HT1080 (cell line): ENCODE data around the gene CHCHD1. TPM values are rescaled to one million over a fixed set of nuclear protein-coding genes. Genes with fewer than 3 reads are reported as not detected.
"Not testable (repeated sequence)": the region's sequence is repeated elsewhere in the genome, so short reads cannot be mapped to it uniquely, and the experiment has no call there.

ENCODE experiments used
- DNase-seq: peaks from one replicate; pipeline ENCODE4 v3.0.0-alpha.2; 2015; ENCODE audit warnings: low read depth
- total RNA-seq: library from RNA; depleted of rRNA; stranded (reverse); fragments of >200 nt; shearing (Covaris generic); gene quantifications from 2 replicates; pipeline ENCODE4 v1.2.3, GENCODE V29; 2014

The CHCHD1 gene
- total RNA-seq, 1 experiment from 2014 or later: 89.6 TPM

DNA sequence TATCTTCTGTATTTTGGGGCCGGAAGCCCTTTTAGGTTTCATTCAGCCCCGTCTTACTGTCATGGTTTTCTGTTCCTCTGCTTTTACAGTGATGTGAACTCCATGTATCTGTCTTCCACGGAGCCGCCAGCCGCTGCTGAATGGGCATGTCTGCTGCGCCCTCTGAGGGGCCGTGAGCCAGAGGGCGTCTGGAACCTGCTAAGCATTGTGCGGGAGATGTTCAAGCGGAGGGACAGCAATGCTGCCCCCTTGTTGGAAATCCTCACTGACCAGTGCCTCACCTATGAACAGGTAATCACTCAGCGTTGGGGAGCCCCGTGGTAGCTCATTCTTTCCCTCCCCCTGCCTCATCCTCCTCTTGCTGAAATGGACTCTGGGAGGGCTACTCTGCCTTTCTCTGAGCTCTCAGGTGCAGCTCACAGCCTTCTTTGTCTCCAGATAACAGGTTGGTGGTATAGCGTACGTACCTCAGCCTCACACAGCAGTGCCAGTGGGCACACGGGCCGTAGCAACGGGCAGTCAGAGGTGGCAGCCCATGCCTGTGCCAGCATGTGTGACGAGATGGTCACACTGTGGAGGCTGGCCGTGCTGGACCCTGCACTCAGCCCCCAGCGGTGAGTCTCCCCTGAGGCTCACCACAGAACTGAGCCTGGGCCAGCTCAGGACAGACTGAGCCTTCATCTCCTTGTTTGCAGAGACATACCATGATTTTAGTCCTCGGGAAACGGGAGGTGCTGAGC lies 9.2 kb downstream of the CHCHD1 start:
- no peak for DNase-seq

- DNase-seq: no peak
These were observed 10.1 kb downstream of the CHCHD1 start for GRCh38 chr10:73791871-73792400.

- no peak for DNase-seq
These were observed 11.6 kb downstream of the CHCHD1 start for GRCh38 chr10:73793456-73793855.

GRCh38 chr10:73795491-73795890 lies 13.6 kb downstream of the CHCHD1 start:
- DNase-seq: not testable (repeated sequence)

- not testable (repeated sequence) for DNase-seq
These were observed 14.2 kb downstream of the CHCHD1 start for GRCh38 chr10:73796035-73796434.

DNA sequence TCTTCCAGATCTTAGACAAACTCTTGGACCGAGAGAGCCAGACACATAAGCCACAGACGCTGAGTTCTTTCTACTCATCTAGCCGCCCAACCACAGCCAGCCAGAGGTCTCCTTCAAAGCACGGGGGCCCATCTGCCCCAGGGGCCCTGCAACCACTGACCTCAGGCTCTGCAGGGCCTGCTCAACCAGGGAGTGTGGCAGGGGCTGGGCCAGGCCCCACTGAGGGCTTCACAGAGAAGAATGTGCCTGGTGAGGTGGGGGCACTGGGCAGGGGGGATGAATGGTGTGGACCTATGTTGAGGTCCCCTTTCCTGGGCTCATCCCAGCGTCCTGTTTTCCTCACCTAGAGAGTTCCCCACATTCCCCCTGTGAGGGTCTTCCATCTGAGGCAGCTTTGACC lies 14.9 kb downstream of the CHCHD1 start:
- no peak for DNase-seq

GRCh38 chr10:73797324-73798025 lies 15.6 kb downstream of the CHCHD1 start:
- no peak for DNase-seq

GRCh38 chr10:73798087-73798486 lies 16.2 kb downstream of the CHCHD1 start:
- DNase-seq: no peak

DNA sequence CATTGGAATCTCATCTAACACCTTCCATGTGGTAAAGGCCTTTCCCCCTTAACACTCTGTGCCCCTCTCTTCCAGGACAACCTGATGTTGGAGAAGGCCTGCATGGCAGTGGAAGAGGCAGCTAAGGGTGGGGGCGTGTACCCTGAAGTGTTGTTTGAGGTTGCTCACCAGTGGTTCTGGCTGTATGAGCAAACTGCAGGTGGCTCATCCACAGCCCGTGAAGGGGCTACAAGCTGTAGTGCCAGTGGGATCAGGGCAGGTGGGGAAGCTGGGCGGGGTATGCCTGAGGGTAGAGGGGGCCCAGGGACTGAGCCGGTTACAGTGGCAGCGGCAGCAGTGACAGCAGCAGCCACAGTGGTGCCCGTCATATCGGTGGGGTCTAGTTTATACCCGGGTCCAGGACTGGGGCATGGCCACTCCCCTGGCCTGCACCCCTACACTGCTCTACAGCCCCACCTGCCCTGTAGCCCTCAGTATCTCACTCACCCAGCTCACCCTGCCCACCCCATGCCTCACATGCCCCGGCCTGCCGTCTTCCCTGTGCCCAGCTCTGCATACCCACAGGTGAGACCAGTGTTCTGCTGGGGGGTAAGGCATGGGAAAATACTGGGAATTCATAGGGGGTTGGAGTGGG lies 17.2 kb downstream of the CHCHD1 start:
- DNase-seq: no peak

GRCh38 chr10:73799899-73800559 lies 18.2 kb downstream of the CHCHD1 start:
- DNase-seq: no peak

GRCh38 chr10:73800560-73801252 lies 18.9 kb downstream of the CHCHD1 start:
- DNase-seq: no peak

- DNase-seq: no peak
These were observed 19.4 kb downstream of the CHCHD1 start for GRCh38 chr10:73801253-73801590.

DNA sequence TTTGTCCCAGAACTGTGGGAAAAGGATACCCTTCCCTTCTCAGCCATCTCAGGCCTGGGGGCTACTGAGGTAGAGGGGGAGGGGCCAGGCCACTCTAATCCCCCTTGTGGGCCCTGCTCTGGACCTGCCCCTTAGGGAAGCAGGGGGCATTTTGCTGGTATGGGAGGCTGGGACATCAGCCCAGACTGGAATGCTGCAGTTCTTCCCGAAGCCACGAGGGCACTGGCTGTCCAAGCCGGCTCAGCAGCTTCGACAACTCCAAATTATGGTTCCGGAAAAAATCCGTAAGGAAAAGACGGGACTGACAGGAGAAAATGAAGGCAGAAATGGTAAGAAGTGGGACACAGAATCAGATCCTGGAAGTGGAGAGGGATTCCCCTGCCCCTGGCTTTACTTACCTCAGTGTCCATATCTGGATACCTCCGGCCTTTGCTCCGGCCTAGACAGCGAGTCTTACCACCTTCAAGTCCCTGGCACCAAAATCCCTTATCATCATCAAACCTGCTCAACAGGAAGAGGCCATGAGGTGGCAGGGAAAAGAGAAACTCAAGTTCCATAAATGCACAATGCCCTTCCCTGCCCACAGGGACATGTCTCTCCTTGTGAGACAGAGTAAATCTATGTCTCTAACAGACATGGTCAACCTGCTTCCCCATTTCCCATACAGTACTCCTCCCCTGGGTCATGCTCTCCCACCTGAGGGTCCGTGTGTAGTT lies 20.6 kb downstream of the CHCHD1 start:
- DNase-seq: no peak

- no peak for DNase-seq
These were observed 21.9 kb downstream of the CHCHD1 start for GRCh38 chr10:73803680-73804286.

DNA sequence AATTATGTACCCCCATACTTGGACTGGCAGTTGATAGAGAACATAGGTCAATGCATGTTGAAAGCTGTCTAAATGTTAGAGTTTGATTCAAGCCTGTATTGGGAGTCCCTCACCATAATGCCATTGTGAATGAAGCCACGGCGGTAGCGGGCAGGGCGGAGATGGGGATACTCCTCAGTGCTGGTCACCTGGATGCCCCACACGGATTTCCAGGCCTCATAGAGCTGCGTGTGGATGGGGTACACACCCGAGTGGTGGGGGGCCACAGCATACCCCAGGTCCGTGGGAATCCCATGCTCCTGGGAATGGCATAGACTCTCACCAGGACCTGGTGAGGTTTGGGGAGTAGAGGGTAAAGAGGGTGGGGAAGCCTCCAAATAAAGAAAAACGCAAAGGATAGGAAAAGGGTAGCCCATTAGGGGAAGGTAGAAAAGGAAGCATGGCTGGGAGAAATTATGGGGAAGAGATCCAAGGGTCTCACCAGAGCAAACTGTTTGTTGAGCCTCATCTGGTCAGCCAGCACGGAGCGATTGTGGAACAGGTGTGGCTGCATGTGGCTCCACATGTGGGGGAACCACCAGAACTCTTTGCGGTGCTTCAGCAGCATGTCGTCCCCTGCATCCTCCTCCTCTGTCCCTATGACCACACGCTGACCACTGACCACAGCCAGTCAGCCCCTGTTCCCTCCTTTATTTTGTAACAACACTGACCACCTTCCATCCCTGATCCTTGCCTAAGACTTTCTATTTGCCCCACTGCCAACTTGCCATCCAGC lies 24.5 kb downstream of the CHCHD1 start:
- DNase-seq: no peak

DNA sequence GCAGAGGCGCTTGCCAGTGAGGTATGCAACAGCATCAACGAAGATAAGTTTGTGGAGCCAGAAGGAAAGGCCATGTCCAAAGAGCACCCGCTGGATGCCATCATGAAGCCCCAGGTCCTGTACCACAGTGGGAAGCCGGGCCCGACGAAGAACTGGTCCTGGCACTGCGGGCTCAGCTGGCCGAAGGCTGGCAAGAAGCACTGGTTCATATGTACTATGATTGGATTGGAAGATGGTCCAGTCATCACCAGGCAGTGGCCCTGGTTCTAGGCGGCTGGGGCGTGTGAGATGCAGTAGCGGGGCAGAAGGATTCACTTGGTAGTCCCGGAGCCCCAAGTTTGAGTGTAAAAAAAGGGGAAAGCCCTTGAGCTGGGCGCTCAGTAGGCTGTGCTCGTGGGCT lies 25.6 kb downstream of the CHCHD1 start:
- no peak for DNase-seq

DNA sequence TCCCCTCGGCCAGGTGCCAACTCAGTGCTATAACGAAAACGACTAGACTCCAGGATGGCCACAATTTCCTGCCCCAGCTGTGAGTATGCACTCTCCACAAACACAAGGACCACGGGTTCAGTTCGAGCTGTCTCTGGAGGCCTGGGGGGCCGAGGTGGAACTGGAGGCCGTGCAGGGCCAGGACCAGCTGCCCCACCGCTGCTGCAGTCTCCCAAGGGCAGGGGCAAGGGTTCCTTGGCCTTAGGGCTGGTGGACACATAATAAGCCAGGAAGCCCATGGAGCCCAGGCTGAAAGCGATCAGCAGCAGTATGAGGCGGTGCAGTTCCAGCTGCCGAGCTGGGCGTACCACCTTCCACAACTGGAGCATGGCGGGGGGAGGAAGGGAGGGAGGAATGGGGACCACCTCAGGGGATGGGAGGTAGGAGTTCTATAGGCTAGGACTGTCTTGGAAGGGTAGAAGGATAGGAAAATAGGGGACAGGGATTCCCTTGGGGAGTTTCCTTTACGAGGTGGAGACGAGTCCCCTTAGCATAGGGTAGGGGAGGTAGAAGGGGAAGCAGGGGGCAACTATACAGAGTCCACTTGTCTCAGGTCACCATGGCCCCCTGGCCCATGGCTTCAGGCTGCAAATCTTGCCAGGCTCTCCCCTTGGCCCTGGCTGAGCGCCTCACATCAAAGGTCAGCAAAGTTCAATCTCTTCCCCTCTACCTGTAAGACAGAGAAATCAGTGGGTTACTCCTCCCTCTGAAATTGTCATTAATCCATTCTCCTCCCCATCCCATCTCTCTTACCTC lies 26.4 kb downstream of the CHCHD1 start:
- DNase-seq: no peak

GRCh38 chr10:73809061-73809818 lies 27.4 kb downstream of the CHCHD1 start:
- DNase-seq: no peak
